Measurements from ENCODE around the gene CDC27. TPM values are rescaled to one million over a fixed set of nuclear protein-coding genes. Genes with fewer than 3 reads are reported as not detected.

Gene CDC27
- total and polyA plus RNA-seq, 2 donors (not counting 1 experiment from before 2014, with no cell fraction given), result 20.5 to 90.7 TPM

Other genes with a start within 250 kb of the CDC27 start
- 0.89 and 1.1 TPM in 2 replicates for gene RPRML, start 210.0 kb downstream of the CDC27 start, total RNA-seq
- gene RPRML, start 210.0 kb downstream of the CDC27 start, polyA plus RNA-seq, result 0.13 TPM in 1 of 2 replicates, not detected in the other
- gene MYL4, start 20.1 kb upstream of the CDC27 start, total RNA-seq, result 0.42 TPM in 1 of 2 replicates, not detected in the other
- 0.16 and 0.26 TPM in 2 replicates for gene MYL4, start 20.1 kb upstream of the CDC27 start, polyA plus RNA-seq
- gene ITGB3, start 64.5 kb upstream of the CDC27 start, total RNA-seq, result 11.4 and 14.2 TPM in 2 replicates
- 0.07 and 0.76 TPM in 2 replicates for gene ITGB3, start 64.5 kb upstream of the CDC27 start, polyA plus RNA-seq
- 86.5 and 88.4 TPM in 2 replicates for gene EFCAB13, start 134.7 kb upstream of the CDC27 start, total RNA-seq
- gene EFCAB13, start 134.7 kb upstream of the CDC27 start, polyA plus RNA-seq, result 5.4 and 13.7 TPM in 2 replicates

All from B cell (primary cell).